HG02763 (cell line): Measurements from ENCODE around the gene ANO9.

Source experiments
- ATAC-seq: cut with Tn5 transposase; IDR thresholded peaks from one replicate; pipeline ENCODE4 v1.9.1; 2021; ENCODE audit warnings: mild to moderate bottlenecking, moderate library complexity; ENCODE audit not compliant: unreplicated experiment

ANO9 gene

GRCh38 chr11:441418-442274 is at the start of gene ANO9:
ANO9 (minus strand) TSS chr11:442011; CDS start chr11:441926, 85 bp downstream.
- peak; percentile 50 for ATAC-seq

GRCh38 chr11:491358-491757 is 49.5 kb upstream of the ANO9 start:
- no peak for ATAC-seq

- no peak for ATAC-seq
Observed at GRCh38 chr11:490930-491260, 49.1 kb upstream of the ANO9 start.

GRCh38 chr11:490186-490929 is 48.5 kb upstream of the ANO9 start:
- no peak for ATAC-seq

GRCh38 chr11:489610-490185 is 47.9 kb upstream of the ANO9 start:
- ATAC-seq = no peak

- ATAC-seq = no peak
Observed at GRCh38 chr11:488992-489391, 47.2 kb upstream of the ANO9 start.

- no peak for ATAC-seq
Observed at GRCh38 chr11:488579-488978, 46.8 kb upstream of the ANO9 start.

GRCh38 chr11:488062-488461 is 46.3 kb upstream of the ANO9 start:
- no peak for ATAC-seq

GRCh38 chr11:487571-488021 is 45.8 kb upstream of the ANO9 start:
- ATAC-seq = no peak

GRCh38 chr11:486189-486588 is 44.4 kb upstream of the ANO9 start:
- ATAC-seq = no peak

GRCh38 chr11:484616-485015 is 42.8 kb upstream of the ANO9 start:
- no peak for ATAC-seq

- ATAC-seq = no peak
Observed at GRCh38 chr11:479311-479710, 37.5 kb upstream of the ANO9 start.

GRCh38 chr11:477052-477715 is 35.4 kb upstream of the ANO9 start:
- no peak for ATAC-seq

- no peak for ATAC-seq
Observed at GRCh38 chr11:476416-476815, 34.6 kb upstream of the ANO9 start.

- no peak for ATAC-seq
Observed at GRCh38 chr11:475941-476340, 34.1 kb upstream of the ANO9 start.

- no peak for ATAC-seq
Observed at GRCh38 chr11:474914-475506, 33.2 kb upstream of the ANO9 start.

- ATAC-seq = no peak
Observed at GRCh38 chr11:473962-474785, 32.4 kb upstream of the ANO9 start.

GRCh38 chr11:473415-473814 is 31.6 kb upstream of the ANO9 start:
- no peak for ATAC-seq

- no peak for ATAC-seq
Observed at GRCh38 chr11:472816-473215, 31.0 kb upstream of the ANO9 start.

- ATAC-seq = no peak
Observed at GRCh38 chr11:472272-472671, 30.5 kb upstream of the ANO9 start.
